Activated T-cell treated with anti-CD3 and anti-CD28 coated beads, Interleukin-2, amount 50 U/mL, for 72 hours (primary cell): ENCODE data around the gene RASD2. TPM values are rescaled to one million over a fixed set of nuclear protein-coding genes. Genes with fewer than 3 reads are reported as not detected.
A peak's percentile ranks its signal among the peaks of the same experiment; 100 is the strongest.

ENCODE experiments used
- ATAC-seq, 2 donors: fragments of 150-1000 bp; cut with Tn5 transposase; replicated peaks in 1 of 2; 2 replicates each; pipeline ENCODE4 v1.10.0; 2021; ENCODE audit warnings: moderate library complexity in 2 of 2, mild to moderate bottlenecking in 1 of 2
- DNase-seq, 2 donors: peaks; one replicate each; pipeline ENCODE4 v3.0.0; 2021 to 2022; ENCODE audit warnings: mixed read lengths in 1 of 2
- H3K27ac Mint-ChIP-seq: one replicate; pipeline ENCODE4 v1.8.0; 2022; ENCODE audit warnings: mild to moderate bottlenecking, moderate library complexity, mixed read lengths
- H3K27me3 Mint-ChIP-seq: one replicate; pipeline ENCODE4 v1.8.0; 2022; ENCODE audit warnings: low read depth, mixed read lengths
- H3K36me3 Mint-ChIP-seq, 2 donors: one replicate each; pipeline ENCODE4 v1.8.0; 2022; ENCODE audit warnings: mixed read lengths in 2 of 2, mild to moderate bottlenecking in 1 of 2; ENCODE audit not compliant: insufficient read depth in 2 of 2
- H3K4me1 Mint-ChIP-seq: one replicate; pipeline ENCODE4 v1.8.0; 2022; ENCODE audit warnings: low read depth, mixed read lengths
- H3K4me3 Mint-ChIP-seq, 2 donors: one replicate each; pipeline ENCODE4 v1.8.0; 2022; ENCODE audit warnings: mild to moderate bottlenecking in 2 of 2, mixed read lengths in 2 of 2, moderate library complexity in 2 of 2
- H3K9me3 Mint-ChIP-seq, 2 donors: one replicate each; pipeline ENCODE4 v1.8.0; 2022; ENCODE audit warnings: mixed read lengths in 2 of 2
- total RNA-seq, 2 donors: library from RNA; stranded (reverse); gene quantifications; one replicate each; pipeline ENCODE4 v1.2.3, GENCODE V29; 2022

RASD2 gene
- total RNA-seq, 2 donors from 2014 or later: 0.19 to 0.28 TPM

DNA sequence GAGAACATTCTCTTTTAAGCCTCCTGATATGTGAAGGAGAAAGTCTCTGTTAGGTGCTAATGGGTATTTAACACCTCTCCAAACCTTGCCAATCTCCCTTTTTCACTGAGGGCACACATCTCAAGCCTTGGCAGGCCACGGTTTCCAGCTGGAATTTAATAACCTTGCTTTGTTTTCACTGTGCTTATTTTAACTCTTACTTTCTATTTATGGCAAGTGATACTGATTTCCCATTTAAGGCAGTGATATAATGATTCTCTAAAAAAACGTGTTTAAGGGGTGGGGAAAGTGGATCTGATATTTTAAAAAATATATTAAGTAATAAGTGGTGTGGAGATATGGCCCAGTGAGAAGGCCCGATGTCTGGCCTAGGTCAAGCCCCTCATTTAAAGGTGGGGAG is 1.1 kb upstream of the RASD2 start:
- H3K4me3 Mint-ChIP-seq: peak overlapping the region; percentile 59 to 62
- peaks cover 28% of the 10 kb centered on the region for H3K27me3 Mint-ChIP-seq
- H3K27ac Mint-ChIP-seq: no peak overlapping the region
- DNase-seq (no peak), ATAC-seq (no peak)
- no peaks in the 10 kb centered on the region for H3K9me3 Mint-ChIP-seq
- H3K36me3 Mint-ChIP-seq: no peaks in the 10 kb centered on the region
- peaks cover 5% of the 10 kb centered on the region for H3K4me1 Mint-ChIP-seq

DNA sequence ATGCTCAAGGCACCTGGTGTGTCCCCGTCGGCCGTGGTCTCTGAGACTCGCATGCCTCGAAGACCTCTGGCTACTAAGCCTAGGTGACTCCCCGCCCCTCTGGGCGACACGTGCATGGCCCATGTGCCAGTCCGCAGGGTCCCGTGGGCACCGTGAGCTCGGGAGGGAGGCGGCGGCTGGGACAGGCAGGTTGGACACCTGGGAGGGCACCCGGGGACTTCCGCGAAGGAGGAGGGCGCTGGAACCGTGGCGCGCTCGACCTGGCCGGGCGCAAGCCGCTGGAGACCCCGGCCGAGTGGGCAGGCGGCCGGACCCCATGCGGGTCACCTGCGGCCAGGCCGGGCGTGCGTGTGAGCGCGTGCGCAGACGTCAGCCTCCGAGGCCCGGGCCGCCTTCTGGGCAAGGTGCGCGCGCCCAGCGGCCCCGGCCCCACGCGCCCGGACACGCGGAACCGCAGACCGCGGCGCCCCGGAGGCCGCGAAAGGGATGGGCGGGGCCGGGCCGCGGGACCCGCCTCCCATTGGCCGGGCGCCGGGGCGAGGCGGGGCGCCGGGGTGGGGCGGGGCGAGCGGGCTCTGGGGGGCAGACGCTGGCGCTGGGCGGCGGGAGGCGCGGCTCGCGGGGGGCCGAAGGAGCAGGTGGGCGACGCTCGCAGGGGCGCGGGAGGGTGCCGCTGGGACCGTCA is 579 bp upstream of the RASD2 start:
- peaks cover 32% of the 10 kb centered on the region for H3K27me3 Mint-ChIP-seq
- DNase-seq (peak; percentile 68 to 79), ATAC-seq (peak; percentile 90 to 91)
- H3K36me3 Mint-ChIP-seq: no peaks in the 10 kb centered on the region
- peaks cover 5% of the 10 kb centered on the region for H3K4me1 Mint-ChIP-seq
- no peak overlapping the region for H3K27ac Mint-ChIP-seq
- H3K4me3 Mint-ChIP-seq: peak overlapping the region; percentile 73 to 78
- H3K9me3 Mint-ChIP-seq: no peaks in the 10 kb centered on the region

GRCh38 chr22:35541254-35541748 is 670 bp downstream of the RASD2 start:
- no peak overlapping the region for H3K27ac Mint-ChIP-seq
- H3K36me3 Mint-ChIP-seq: no peaks in the 10 kb centered on the region
- no peaks in the 10 kb centered on the region for H3K9me3 Mint-ChIP-seq
- DNase-seq: no peak
- peaks cover 34% of the 10 kb centered on the region for H3K27me3 Mint-ChIP-seq
- no peak for ATAC-seq
- H3K4me3 Mint-ChIP-seq: no peak overlapping the region
- peaks cover 5% of the 10 kb centered on the region for H3K4me1 Mint-ChIP-seq

DNA sequence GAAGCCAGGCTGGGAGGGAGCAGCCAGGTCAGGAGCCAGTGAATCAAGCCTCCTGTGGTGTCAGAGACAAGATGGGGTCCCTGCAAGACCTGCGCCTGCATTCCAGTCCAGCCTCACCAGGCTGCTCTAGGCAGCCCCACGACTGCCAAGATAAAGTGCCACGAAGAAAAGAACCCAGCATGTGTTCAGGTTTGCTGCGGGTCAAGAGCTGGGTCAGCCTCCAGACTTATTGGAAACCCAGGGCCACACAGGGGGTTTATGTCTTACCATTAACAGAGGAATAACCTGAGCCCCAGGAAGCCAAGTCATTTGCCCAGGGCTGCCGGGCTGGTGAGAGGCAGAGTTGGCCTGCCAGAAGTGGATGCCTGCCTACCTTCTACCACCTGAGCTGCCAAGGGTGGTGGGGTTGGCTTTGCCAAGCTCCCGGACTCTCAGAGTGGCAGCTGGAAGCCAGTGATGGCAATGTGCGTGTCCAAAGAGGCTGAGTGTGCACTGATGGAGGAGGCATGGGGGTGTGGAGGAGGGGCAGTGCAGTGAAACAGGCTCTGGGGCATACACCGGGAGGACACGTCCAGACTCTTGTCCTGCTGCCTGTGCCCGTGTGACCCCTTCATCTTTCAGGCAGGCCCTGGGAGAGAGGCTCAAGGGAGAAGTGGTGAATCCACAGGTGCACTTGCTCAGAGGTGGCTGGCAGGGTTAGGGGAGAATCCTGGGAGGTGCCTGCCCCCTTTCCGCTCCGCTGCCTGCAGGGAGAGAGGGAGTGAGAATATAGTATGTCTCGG is 1.7 kb downstream of the RASD2 start:
- Mint-ChIP-seq H3K27me3 (peaks cover 34% of the 10 kb centered on the region), H3K9me3 (no peaks in the 10 kb centered on the region), H3K27ac (no peak overlapping the region), H3K4me1 (peaks cover 3% of the 10 kb centered on the region), H3K36me3 (no peaks in the 10 kb centered on the region), H3K4me3 (no peak overlapping the region)
- ATAC-seq (no peak), DNase-seq (no peak)

- peaks cover 34% of the 10 kb centered on the region for H3K27me3 Mint-ChIP-seq
- DNase-seq (no peak), ATAC-seq (no peak)
- H3K4me3 Mint-ChIP-seq: no peak overlapping the region
- no peaks in the 10 kb centered on the region for H3K36me3 Mint-ChIP-seq
- H3K9me3 Mint-ChIP-seq: no peaks in the 10 kb centered on the region
- no peak overlapping the region for H3K27ac Mint-ChIP-seq
- H3K4me1 Mint-ChIP-seq: no peaks in the 10 kb centered on the region
Measured at GRCh38 chr22:35542939-35543516, 2.4 kb downstream of the RASD2 start.

DNA sequence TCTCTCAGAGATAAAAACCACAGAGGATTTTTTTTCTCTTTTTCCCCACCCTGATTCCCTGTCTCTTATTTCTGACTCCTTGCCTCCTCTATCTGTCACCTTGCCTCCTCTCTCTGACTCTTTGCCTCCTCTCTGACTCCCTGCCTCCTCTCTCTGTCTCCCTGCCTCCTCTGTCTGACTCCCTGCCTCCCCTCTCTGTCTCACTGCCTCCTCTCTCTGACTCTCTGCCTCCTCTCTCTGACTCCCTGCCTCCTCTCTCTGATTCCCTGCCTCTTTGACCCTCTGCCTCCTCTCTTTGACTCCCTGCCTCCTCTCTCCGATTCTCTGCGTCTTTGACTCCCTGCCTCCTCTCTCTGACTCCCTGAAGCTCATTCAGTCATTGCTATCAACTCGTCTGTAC is 3.1 kb downstream of the RASD2 start:
- no peak for ATAC-seq

GRCh38 chr22:35544189-35544588 is 3.6 kb downstream of the RASD2 start:
- Mint-ChIP-seq H3K4me3 (no peak overlapping the region), H3K4me1 (no peaks in the 10 kb centered on the region), H3K27ac (no peak overlapping the region), H3K9me3 (no peaks in the 10 kb centered on the region), H3K36me3 (no peaks in the 10 kb centered on the region), H3K27me3 (peaks cover 34% of the 10 kb centered on the region)
- DNase-seq (no peak), ATAC-seq (peak in 1 of 2 donors; percentile 17)

More for the DNA sequence above, 3.1 kb downstream of the RASD2 start:
- Mint-ChIP-seq H3K27ac (no peak overlapping the region), H3K36me3 (no peaks in the 10 kb centered on the region), H3K4me1 (no peaks in the 10 kb centered on the region), H3K9me3 (no peaks in the 10 kb centered on the region), H3K4me3 (no peak overlapping the region), H3K27me3 (peaks cover 34% of the 10 kb centered on the region)
- DNase-seq: no peak

- DNase-seq (no peak), ATAC-seq (no peak)
- no peaks in the 10 kb centered on the region for H3K36me3 Mint-ChIP-seq
- H3K27me3 Mint-ChIP-seq: peaks cover 34% of the 10 kb centered on the region
- H3K27ac Mint-ChIP-seq: no peak overlapping the region
- H3K4me1 Mint-ChIP-seq: no peaks in the 10 kb centered on the region
- H3K4me3 Mint-ChIP-seq: no peak overlapping the region
- no peaks in the 10 kb centered on the region for H3K9me3 Mint-ChIP-seq
Measured at GRCh38 chr22:35544827-35545226, 4.2 kb downstream of the RASD2 start.

GRCh38 chr22:35546886-35547285 is 6.3 kb downstream of the RASD2 start:
- Mint-ChIP-seq H3K27ac (no peak overlapping the region), H3K36me3 (no peaks in the 10 kb centered on the region), H3K4me1 (no peaks in the 10 kb centered on the region), H3K27me3 (peaks cover 26% of the 10 kb centered on the region), H3K9me3 (no peaks in the 10 kb centered on the region), H3K4me3 (no peak overlapping the region)
- no peak for ATAC-seq
- no peak for DNase-seq

DNA sequence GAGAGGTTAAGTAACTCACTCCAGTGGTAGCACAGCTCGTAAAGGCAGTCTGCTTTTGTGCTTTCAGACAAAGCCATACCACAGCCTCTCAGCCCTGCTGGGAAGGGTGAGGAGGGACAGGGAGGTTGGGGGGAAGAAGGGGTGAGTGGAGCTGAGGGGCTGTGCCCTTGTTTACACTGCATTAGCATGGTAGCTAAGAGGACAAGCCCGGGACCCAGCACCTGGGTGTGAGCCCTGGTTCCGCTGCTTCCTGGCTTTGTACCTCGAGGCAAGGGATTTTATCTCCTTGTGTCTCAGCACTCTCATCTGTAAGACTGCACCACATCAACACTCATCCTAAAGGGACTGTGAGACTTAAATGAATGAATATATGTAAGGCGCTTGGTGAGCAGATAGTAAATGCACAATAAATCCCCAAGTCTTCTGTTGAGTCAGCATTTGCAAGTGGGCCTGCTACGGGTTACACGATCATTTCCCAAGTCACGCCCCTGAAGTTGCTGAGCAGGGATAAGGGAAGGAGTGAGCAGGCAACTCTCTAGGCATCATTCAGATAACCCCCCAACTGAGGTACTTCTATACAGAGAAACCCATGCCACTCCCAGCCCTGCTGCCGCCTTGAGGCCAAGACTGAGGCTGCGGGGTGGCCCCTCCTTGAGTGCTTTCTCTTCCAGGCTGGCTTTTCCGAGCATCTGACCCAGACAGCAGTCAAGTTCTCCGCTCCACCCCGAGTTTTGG is 7.5 kb downstream of the RASD2 start:
- ATAC-seq (no peak), DNase-seq (no peak)
- Mint-ChIP-seq H3K9me3 (no peaks in the 10 kb centered on the region), H3K27me3 (peaks cover 16% of the 10 kb centered on the region), H3K27ac (no peak overlapping the region), H3K4me3 (no peak overlapping the region), H3K36me3 (no peaks in the 10 kb centered on the region), H3K4me1 (peaks cover 10% of the 10 kb centered on the region)

GRCh38 chr22:35548722-35549112 is 8.1 kb downstream of the RASD2 start:
- Mint-ChIP-seq H3K27ac (no peak overlapping the region), H3K27me3 (peaks cover 11% of the 10 kb centered on the region), H3K4me3 (no peak overlapping the region), H3K36me3 (no peaks in the 10 kb centered on the region), H3K9me3 (no peaks in the 10 kb centered on the region), H3K4me1 (peaks cover 15% of the 10 kb centered on the region)
- ATAC-seq (no peak), DNase-seq (no peak)

DNA sequence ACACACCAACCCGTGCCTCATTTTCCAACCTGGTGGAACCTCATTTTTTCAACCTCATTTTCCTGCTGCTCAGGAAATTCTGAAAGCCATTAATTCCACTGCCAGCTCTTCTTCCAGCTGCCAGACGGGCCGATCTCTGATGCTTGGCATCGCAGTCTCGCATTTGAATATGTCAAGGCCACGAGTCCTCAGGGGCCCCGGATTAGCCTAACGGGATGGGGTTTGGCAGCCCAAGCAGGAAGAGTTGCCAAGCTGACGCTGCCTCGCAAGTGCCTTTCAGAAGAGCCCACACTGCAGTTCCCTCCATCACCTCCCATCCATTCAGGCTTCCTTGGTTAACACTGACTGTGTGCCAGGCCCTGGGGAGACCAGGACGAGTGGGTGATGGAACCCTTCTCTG is 8.7 kb downstream of the RASD2 start:
- Mint-ChIP-seq H3K27ac (no peak overlapping the region), H3K4me1 (peaks cover 15% of the 10 kb centered on the region), H3K9me3 (no peaks in the 10 kb centered on the region), H3K36me3 (no peaks in the 10 kb centered on the region), H3K27me3 (peaks cover 6% of the 10 kb centered on the region), H3K4me3 (no peak overlapping the region)
- ATAC-seq (no peak), DNase-seq (no peak)
